HG03039 (cell line): ENCODE results near the gene PBXIP1.
"Not testable (repeated sequence)": the region's sequence is repeated elsewhere in the genome, so short reads cannot be mapped to it uniquely, and the experiment has no call there.

Source experiments
- ATAC-seq: cut with Tn5 transposase; IDR thresholded peaks from one replicate; pipeline ENCODE4 v1.9.1; 2021; ENCODE audit warnings: mild to moderate bottlenecking, moderate library complexity; ENCODE audit not compliant: unreplicated experiment

PBXIP1 gene

DNA sequence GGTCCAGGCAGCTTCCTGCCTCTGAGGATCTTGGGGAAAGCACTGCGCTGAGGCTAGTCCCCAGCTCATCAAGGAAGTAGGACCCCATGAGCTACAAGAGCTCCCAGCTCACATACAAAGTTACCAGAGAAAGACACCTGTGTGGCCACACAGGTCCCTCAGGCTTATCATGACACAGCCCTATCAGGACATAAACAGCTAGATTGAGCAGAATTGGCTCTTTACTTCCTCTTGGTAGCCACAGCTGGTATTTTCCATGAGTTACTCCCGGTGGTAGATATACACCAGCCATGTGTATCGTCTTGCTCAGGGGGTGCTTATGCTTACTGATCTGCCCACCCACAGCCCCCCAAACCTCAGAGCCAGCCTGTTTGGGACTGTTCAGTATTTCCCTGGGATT lies 38.7 kb upstream of the PBXIP1 start:
- no peak for ATAC-seq

DNA sequence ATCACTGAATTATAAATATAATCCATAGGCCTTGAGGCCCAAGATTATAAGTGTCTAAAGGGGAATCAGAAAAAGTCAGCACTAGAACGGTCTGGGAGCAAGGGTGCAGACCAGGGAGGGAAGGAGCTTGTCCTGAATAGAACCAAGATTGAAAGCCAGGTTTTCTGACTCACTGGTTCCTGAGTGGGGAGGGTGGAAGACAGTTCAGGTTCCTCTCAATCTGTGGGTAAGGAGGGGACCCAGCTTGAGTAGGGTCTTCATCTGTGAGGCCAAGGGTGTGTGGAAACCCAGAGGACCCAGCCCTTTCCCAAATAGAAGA lies 38.3 kb upstream of the PBXIP1 start:
- ATAC-seq, result no peak

DNA sequence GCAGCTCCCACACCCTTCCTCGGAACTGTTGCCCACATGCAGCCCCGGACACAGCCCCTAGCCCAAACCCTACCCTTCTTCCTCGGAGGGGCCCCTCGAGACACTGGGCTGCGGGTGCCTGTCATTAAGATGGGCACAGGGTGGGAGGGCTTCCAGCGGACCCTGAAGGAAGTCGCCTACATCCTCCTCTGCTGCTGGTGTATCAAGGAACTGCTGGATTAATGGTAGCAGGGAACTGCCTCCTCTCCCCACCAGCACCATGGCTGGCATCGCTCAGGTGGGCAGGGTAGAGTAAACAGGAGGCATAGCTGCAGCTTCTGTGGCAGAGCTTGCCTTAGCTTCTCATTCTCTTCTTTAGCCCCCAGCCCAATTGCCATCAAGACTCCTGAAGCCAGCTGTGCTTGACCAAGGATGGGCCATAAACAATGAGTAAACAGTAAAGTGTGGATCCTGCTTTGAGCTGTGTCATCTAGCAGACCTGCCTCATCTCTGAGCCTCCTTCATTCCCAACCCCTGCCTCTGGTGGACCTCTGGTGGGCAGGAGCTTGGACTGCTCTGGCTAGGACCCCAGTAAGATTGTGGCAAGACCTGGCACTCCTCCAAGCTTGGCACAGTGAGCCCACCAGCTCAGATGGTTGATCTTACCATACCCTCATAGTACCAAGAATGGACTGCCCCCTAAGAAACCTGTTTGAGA lies 37.8 kb upstream of the PBXIP1 start, which contains the start of gene LENEP:
TSS of gene LENEP (plus strand) at position 15 of the 697 bp plus-strand sequence. CDS start at position 37, 22 bp downstream.
- ATAC-seq, result no peak

DNA sequence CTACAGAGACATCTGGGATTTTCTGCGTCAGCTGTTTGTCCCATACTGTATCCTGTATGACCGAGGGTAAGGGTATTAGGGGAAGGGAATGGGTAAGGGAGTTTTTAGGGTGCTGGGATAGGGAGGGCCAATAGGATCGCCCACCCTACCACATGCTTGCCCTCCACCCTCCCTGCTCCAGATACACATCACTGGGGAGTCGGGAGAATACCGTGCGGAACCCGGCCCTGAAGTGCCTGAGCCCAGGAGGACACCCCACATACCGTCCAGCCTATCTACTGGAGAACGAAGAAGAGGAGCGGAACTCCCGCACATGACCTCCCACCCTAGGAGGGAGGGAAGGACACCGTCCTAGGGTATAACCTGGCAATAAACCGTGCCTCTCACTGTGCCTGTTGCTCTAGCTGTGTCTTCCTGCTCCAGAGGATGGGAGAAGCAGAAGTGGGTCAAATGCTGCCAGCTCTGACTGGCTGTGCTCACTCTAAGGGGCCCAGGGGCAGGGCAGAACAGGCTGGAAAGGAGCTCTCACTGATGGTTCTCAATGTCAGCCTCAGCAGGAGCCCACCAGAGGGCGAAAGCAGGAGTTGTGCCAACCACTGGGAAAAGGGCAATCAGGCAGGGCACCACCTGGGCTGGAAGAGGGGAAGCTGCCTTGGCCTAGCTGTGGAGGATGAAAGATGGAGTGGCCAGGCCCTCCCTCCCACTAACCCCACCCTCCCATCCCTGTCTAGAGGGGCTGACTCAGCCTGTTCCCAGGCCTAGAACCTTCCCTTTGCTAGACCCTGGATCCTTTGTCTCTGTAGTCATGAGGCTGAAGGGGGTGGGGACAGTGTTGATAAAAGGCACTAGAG lies 37.0 kb upstream of the PBXIP1 start:
- ATAC-seq, result no peak

DNA sequence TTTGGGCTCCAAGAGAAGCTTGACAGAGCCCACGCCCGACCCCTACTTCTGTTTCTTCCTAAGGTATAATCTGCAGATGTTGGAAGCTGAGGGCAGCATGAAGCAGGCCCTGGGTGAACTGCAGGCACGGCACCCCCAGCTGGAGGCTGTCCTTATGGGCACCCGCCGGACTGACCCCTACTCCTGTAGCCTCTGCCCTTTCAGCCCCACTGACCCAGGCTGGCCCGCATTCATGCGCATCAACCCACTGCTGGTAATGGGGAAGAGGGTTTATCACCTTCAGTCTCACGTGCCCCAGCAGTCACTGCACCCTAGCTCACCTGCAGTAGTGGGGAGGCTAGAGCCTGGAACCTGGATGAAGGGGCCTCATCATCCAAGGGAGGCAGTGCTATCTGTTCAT lies 34.4 kb upstream of the PBXIP1 start:
- no peak for ATAC-seq

DNA sequence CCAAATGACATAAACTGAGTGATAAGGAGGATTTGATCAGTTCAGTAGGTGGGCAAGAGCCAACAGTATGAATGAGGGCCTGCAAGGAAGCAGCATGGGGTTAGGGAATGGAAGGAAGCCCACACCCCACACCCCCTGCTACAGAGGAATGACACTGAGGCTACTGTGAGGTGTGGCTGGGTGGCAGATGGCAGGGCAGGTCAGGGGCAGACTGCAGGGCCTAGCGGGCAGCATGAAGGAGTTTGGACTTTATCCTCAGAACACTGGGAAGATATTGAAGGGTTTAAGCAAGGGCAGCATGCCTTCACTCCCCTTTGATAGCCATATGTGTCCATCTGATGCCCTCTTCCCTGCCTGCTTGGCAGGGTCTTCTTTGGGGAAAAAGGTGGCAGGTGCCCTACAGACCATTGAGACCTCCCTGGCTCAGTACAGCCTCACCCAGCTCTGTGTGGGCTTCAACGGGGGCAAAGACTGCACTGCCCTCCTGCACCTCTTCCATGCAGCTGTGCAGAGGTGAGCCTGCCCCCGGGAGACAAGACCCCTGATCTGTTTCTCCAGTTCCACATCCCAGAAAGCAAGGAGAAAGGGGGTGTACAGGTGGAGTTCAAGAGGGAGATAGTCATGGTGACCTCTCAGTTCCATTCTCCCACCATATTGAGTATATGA lies 33.4 kb upstream of the PBXIP1 start:
- no peak for ATAC-seq

DNA sequence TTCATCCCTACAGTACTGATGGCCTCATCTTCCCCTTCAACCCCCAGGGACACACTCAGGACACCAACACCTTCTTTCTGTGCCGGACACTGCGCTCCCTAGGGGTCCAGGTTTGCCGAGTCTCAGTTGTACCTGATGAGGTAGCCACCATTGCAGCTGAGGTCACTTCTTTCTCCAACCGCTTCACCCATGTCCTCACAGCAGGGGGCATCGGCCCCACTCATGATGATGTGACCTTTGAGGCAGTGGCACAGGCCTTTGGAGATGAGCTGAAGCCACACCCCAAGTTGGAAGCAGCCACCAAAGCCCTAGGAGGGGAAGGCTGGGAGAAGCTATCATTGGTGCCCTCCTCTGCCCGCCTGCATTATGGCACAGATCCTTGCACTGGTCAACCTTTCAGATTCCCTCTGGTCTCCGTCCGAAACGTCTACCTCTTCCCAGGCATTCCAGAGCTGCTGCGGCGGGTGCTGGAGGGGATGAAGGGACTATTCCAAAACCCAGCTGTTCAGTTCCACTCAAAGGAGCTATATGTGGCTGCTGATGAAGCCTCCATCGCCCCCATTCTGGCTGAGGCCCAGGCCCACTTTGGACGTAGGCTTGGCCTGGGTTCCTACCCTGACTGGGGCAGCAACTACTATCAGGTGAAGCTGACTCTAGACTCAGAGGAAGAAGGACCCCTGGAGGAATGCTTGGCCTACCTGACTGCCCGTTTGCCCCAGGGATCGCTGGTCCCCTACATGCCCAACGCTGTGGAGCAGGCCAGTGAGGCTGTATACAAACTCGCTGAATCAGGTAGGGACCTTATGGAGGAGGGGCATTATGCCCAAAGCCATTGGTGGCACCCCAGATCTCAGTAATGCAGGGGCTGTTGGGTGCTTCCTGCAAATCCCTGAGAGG lies 32.4 kb upstream of the PBXIP1 start:
- no peak for ATAC-seq

DNA sequence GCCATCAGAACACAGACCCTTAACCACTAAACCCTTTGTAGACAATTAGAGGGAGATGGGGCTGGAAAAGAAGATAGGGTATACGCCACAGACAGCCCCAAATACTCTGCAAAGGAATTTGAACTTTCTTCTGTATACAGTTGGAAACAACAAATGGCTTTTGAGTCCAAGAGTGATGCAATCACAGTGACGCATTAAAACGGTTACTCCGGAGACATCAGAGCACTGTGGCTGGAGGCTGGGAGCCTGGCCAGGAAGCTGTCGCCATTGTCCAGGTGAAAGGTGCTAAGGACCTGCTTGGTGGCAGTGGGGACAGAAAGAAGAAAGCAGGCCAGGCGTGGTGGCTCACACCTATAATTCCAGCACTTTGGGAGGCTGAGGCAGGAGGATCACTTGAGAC lies 31.4 kb upstream of the PBXIP1 start:
- ATAC-seq, result no peak

DNA sequence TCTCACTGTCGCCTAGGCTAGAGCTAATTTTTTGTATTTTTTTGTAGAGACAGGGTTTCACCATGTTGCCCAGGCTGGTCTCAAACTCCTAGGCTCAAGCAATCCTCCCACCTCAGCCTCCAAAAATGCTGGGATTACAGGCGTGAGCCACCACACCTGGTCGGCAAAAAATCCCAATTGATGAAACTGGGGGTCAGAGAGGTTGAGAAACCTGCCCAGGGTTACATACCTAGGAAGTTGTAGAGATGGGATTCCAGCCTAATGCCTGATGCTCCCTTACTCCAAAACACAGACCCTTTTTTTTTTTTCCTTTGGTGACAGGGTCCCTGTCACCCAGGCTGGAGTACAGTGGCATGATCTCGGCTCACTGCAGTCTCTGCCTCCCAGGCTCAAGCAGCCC lies 30.8 kb upstream of the PBXIP1 start:
- not testable (repeated sequence) for ATAC-seq

DNA sequence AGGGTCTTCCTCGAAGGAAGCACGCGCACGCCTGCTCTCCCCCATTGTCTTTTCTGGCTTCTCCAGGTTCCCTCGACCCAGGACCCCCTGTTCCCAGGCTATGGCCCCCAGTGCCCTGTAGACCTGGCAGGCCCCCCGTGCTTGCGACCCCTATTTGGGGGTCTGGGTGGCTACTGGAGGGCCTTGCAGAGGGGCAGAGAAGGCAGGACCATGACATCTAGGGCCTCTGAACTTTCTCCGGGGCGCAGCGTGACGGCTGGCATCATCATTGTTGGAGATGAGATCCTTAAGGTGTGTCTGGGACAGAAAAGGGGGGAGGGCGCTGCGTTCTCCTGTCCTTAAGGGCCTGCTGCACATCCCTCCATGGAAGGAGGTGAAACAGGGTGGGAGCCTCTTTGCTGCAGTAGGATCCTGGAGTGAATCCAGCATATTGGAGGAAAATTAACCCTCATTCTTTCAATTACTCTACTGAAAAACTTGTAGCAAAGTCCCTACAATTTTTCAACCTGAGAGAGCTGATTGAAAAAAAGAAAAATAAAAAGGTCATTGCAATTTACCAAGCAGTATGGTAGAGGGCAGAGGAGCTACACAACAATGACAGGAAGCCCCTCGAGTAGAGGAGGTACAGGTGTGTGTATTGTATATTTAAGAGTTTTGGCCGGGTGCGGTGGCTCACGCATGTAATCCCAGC lies 28.0 kb upstream of the PBXIP1 start:
- no peak for ATAC-seq

DNA sequence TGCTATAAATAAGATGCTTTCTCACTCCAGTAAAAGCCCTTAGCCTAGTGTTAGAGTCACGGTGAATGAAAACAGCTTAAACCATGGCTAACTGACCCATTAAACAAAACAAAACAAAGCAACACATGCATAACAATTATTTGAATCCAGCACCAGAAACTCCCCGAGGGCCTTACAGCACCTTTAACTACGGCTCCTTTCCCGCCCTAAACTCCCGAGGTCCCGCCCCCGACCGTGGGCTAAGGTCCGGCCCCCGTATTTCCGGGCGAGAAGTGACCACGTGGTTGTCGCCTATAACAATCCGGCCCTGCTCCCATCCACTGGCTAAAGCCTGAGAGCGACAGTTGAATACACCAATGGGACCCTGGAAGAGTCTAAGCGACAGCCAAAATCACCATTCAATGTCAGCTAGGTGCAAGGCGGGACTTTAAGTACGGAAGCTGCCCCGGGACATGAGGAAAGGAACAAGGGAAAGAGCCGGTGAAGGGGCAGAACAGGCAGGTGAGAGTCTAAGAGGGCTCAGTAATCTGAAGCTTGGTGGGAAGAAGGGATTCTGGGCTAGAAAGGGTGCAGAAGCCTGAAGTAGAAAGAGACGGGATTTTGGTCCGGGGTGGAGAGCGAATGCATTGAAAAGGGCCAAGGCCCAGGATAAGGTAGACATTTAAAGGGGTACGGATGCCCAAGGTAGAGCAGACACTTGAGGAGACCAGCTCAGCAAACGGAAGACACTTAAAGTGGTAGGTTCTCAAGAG lies 27.2 kb upstream of the PBXIP1 start, which contains the start of gene FLAD1:
TSS of gene FLAD1 (plus strand) at position 448 of the 752 bp plus-strand sequence. CDS start 351 bp downstream, outside the sequence.
- peak; percentile 93 for ATAC-seq

DNA sequence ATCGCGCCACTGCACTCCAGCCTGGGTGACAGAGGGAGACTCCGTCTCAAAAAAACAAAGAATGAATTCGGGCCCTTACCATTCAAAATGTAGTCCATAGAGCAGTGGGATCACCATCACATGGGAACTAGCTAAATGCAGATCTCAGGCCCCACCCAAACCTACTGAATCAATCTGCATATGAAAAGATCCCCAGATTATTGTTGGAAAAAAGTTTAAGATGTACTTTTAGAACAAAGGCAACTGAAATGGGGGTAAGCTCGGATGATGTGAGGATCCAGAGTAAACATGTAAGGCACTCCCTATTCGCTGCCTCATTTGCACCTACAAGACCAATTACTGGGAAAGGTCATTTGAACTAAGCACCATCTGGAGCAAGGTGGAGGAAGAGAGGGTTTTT lies 26.4 kb upstream of the PBXIP1 start:
- ATAC-seq, result no peak

DNA sequence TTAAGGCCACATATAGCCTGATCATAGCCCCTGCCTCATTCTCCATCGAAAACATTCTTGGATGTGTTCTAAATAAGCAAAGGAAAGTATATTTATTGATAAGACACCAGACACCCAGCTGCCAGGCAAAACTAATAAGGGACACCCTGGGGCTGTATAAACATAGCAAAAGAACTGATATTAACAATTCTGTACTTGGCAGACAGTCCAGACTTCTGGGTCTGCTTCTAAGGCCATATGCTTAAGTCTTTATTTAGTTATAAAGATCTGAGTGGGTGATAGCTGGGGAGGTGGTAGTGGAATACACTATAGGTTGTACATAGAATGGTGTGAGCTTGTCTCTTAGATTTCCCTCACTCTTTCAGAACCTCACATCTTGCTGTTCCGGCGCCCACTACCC lies 22.5 kb upstream of the PBXIP1 start:
- ATAC-seq, result no peak

DNA sequence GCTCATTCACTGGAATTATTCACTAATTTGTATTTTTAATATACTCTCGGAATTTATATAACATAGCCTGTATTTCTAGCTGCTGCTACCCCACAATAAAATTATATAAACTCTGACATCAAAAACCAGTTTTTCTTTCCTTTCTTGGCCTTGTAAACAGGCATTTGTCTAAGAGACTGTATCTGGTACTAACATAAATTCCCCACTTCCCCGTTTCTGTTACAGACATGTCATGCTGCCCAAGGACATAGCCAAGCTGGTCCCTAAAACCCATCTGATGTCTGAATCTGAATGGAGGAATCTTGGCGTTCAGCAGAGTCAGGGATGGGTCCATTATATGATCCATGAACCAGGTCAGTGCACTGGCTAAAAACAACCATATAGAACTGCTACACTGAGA lies 21.9 kb upstream of the PBXIP1 start:
- not testable (repeated sequence) for ATAC-seq

DNA sequence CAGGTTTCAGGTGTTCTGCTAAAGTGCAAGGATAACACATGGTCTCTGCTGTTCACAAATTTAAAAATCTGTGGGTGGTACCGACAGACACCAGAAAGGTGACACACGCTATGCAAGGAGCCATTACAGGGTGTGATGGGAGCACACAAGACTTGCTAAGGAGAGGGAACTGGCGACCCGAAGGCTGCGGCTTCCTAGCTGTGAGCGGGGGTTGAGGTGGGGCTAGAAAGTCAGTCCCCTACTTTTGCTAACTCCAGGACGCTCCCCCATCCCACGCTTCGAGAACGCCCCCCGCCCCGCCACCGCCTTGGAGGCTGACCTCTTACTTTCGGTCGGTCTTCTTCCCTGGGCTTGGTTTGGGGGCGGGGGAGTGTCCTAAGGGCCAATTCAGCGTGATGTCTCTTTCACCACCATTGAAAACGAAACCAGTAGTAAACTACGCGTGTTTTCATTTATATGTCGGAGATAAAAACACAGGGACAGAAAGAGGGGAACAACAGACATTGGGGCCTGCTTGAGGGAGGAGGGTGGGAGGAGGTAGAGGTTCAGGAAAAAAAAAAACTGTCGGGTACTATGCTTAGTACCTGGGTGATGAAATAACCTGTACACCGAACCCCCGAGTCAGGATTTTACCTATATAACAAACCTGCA lies 19.6 kb upstream of the PBXIP1 start:
- no peak for ATAC-seq

DNA sequence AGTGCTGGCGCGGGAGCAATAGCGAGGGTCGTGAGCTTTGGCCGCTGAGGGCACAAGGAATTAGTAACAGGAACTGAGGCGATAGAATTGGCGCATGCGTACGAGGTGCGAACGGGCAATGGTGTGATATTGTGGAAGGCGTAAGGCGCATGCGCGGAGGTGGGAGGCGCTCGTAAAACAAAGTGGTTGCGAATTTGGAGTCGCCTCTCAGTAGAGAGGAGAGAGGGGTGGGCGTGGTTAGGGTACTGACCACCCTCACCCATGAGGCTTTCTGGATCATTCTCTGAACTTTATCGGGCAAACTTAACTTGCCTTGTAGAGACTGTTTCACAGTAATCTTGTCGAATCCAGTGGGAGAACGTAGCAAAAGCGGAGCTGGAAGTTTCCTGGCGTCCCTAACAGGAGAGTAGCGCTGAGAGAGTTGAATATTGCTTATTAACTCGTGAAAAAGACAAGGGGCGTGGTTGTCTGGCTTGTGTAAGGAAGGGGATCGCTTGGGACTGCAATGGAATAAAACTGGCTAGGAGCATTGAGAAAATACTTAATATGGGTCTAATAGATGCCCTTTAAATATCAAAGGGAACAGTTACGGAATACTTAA lies 19.0 kb upstream of the PBXIP1 start:
- peak; percentile 36 for ATAC-seq

DNA sequence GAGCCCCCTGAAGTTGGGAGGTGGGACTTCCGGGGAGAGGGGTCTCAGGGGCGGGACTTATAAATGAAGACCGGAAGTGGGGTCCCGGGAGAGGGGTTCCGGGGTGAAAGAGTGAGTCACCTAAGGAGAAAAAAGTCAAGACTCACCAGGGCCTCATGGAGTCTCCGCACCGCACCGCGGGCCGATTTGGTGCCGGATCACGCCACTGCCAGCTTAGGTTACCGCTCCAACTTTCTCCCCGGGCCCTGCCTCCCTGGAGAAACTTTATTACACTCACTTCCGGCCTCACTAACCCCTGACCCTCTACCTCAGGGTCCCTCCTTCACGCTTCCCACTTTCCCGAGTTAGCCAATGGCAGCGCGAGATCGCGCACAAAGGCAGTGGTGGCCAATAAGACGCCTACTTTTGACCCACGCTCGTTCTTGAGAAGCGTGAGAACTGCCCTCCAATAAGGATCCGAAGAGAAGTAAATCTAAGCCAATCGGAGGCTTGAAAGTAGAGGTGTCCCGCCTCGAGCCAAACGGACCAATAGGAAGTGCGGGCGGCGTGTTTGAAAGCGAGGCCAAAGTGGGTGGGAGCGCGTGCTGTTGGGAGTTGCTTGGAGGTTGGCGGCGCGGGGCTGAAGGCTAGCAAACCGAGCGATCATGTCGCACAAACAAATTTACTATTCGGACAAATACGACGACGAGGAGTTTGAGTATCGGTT lies 18.4 kb upstream of the PBXIP1 start, which contains the start of gene CKS1B:
TSS of gene CKS1B (plus strand) at position 580 of the 706 bp plus-strand sequence. CDS start at position 645, 65 bp downstream.
- peak; percentile 68 for ATAC-seq
